ENCODE data around the gene SRSF4. TPM values are rescaled to one million over a fixed set of nuclear protein-coding genes. Genes with fewer than 3 reads are reported as not detected.
"Not testable (repeated sequence)": the region's sequence is repeated elsewhere in the genome, so short reads cannot be mapped to it uniquely, and the experiment has no call there.

Gene SRSF4
- total RNA-seq, 6 experiments from 2014 or later = 25.6 to 42.1 (median 33.0) TPM

DNA sequence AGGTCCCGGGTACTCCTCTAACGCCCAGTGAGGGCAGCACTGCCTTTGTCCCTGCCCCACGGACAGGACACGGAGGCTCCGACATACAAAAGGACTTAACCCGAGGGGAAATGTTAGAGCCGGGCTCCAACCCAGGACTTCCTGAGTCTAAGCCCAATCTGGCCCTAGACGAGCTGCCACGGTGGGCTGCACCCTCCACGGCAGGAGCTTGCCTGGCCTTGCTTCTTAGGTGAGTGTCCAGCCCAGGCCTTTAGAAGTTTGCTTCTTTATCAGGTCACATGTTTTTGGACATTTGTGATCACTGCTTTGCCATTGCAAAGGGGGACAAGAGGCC lies 47.0 kb downstream of the SRSF4 start:
- H3K27me3 ChIP-seq = no peaks in the 10 kb centered on the region
- ATAC-seq (no peak), DNase-seq (no peak)
- H3K36me3 ChIP-seq = no peaks in the 10 kb centered on the region
- no peaks in the 10 kb centered on the region for H3K9me3 ChIP-seq
- peaks cover 0 to 9% (median 4%) of the 10 kb centered on the region in 4 donors for H3K4me1 ChIP-seq
- H3K4me3 ChIP-seq = no peak overlapping the region
- TF ChIP-seq, protein P1, sequence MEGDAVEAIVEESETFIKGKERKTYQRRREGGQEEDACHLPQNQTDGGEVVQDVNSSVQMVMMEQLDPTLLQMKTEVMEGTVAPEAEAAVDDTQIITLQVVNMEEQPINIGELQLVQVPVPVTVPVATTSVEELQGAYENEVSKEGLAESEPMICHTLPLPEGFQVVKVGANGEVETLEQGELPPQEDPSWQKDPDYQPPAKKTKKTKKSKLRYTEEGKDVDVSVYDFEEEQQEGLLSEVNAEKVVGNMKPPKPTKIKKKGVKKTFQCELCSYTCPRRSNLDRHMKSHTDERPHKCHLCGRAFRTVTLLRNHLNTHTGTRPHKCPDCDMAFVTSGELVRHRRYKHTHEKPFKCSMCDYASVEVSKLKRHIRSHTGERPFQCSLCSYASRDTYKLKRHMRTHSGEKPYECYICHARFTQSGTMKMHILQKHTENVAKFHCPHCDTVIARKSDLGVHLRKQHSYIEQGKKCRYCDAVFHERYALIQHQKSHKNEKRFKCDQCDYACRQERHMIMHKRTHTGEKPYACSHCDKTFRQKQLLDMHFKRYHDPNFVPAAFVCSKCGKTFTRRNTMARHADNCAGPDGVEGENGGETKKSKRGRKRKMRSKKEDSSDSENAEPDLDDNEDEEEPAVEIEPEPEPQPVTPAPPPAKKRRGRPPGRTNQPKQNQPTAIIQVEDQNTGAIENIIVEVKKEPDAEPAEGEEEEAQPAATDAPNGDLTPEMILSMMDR (IDR thresholded peaks at IDR 0.05) = no peak
- TF ChIP-seq POLR2A (IDR thresholded peaks at IDR 0.05) = no peak
- intact Hi-C loops (cut with DNase I) = no loop called here
- WGBS (ENCODE audit: insufficient coverage, low coverage, low lambda C conversion rate, missing lambda C conversion rate) = no CpG with 5 or more reads among the region's 10 CpGs
- no peak overlapping the region for H3K27ac ChIP-seq

DNA sequence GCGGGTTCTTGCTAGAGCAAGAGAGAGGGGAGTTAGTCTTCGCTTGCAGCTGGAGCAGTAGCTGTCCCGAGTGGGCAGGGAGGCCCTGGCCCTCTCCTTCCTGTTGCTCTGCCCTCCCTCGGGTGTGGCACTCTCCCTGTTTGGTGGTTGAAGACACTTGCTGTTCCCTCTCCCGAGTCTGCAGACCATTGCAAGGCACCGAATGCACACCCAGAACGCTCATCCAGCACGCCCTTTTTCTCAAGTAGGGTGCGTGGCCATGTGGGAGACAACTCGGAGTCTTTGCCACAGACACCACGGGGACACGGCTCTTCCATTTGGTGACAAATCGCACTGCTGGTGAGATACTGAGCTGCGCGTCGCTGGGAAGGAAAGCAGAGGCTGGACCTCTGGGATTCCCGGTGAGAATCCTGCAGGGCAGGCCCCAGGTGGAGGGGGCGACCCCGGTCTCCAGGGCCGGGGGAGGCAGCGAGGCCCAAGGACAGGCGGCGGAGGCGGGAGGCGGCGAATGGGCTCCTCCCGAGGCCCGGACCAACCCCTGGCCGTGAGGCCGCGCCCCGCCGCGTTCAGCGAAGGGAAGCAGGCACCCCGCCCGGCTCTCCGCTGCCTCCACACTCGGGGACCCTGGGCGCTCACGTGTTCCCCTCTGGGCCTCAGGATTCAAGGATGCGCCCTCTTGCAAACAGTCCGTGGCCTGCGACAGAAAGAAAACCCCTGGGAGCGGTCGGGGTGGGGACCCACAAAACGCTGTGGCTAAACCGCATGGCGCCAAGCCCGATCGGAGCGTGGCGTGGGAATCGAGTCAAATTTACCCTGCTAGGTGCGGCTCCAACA lies 47.6 kb downstream of the SRSF4 start:
- no peak for DNase-seq
- Histone ChIP-seq H3K4me1 (peaks cover 0 to 9% (median 4%) of the 10 kb centered on the region in 4 donors), H3K4me3 (no peak overlapping the region), H3K27me3 (no peaks in the 10 kb centered on the region), H3K9me3 (no peaks in the 10 kb centered on the region), H3K27ac (no peak overlapping the region), H3K36me3 (no peaks in the 10 kb centered on the region)
- ATAC-seq = no peak
- intact Hi-C loops (cut with DNase I) = no loop called here
- 82% methylated on average over 12 of the region's 55 CpGs for WGBS (ENCODE audit: insufficient coverage, low coverage, low lambda C conversion rate, missing lambda C conversion rate)
- TF ChIP-seq POLR2A (IDR thresholded peaks at IDR 0.05) = no peak
- TF ChIP-seq, protein P1 (IDR thresholded peaks at IDR 0.05) = no peak

DNA sequence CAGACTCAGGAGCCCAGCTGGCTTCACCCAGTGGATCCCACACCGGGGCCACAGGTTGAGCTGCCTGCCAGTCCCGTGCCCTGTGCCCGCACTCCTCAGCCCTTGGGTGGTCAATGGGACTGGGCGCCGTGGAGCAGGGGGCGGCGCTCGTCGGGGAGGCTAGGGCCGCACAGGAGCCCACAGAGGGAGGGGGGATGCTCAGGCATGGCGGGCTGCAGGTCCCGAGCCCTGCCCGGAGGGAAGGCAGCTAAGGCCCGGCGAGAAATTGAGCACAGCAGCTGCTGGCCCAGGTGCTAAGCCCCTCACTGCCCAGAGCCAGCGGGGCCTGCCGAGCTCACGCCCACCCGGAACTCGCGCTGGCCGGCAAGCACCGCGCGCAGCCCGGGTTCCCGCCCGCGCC lies 50.6 kb downstream of the SRSF4 start:
- H3K36me3 ChIP-seq; DNase-seq; H3K27me3 ChIP-seq; H3K4me1 ChIP-seq; H3K4me3 ChIP-seq; H3K9me3 ChIP-seq; intact Hi-C loops (cut with DNase I); H3K27ac ChIP-seq; ATAC-seq: not testable (repeated sequence)
- no CpG with 5 or more reads among the region's 29 CpGs for WGBS (ENCODE audit: insufficient coverage, low coverage, low lambda C conversion rate, missing lambda C conversion rate)

DNA sequence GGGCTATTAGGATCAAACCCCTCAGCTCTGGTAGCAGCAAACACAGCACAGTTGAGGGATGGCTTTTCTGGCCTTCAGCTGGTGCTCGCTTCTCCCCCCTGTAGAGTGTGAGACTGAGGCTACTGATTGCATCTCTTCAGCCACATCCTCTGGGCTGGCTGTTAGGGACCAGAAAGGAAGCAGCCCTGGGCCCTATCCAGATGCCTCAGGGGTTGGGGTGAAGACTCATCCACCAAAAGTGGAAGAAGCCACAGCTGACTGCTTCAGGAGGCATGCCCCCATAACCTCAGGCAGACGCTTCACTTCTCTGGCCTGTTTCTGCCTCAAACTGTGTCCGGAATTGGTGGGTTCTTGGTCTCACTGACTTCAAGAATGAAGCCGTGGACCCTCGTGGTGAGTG lies 51.8 kb downstream of the SRSF4 start:
- 17% methylated on average over 1 of the region's 5 CpGs for WGBS (ENCODE audit: insufficient coverage, low coverage, low lambda C conversion rate, missing lambda C conversion rate)

DNA sequence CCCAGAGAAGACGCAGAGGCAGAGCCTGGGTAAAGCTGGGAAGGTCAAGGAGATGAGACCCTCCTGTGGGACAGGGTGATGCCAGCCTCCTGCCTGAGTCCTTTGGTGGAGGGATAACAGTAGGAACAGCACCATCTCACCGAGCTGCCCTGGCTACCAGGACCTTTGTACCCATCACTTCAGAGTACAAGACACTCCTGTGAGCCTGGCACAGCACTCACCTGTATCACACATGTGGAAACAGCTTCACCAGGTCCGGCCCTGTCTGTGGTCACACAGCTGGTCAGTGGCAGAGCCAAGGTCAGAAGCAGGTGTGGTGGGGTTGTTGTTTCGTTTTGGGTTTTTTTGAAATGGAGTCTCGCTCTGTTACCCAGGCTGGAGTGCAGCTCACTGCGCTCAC lies 53.0 kb downstream of the SRSF4 start:
- Histone ChIP-seq H3K36me3 (no peaks in the 10 kb centered on the region), H3K27me3 (no peaks in the 10 kb centered on the region), H3K9me3 (no peaks in the 10 kb centered on the region), H3K4me3 (no peak overlapping the region), H3K4me1 (peaks cover 0 to 6% (median 0%) of the 10 kb centered on the region in 4 donors), H3K27ac (no peak overlapping the region)
- WGBS (ENCODE audit: insufficient coverage, low coverage, low lambda C conversion rate, missing lambda C conversion rate) = 82% methylated on average over 5 of the region's 6 CpGs
- intact Hi-C loops (cut with DNase I) = no loop called here
- no peak for DNase-seq
- peak in 2 of 4 donors; percentile 23 to 28 for ATAC-seq
- TF ChIP-seq, protein P1 (IDR thresholded peaks at IDR 0.05) = no peak
- TF ChIP-seq POLR2A (IDR thresholded peaks at IDR 0.05) = no peak

More for the DNA sequence above, 51.8 kb downstream of the SRSF4 start:
- ATAC-seq (no peak), DNase-seq (no peak)
- Histone ChIP-seq H3K27me3 (no peaks in the 10 kb centered on the region), H3K9me3 (no peaks in the 10 kb centered on the region), H3K4me1 (no peaks in the 10 kb centered on the region), H3K27ac (no peak overlapping the region), H3K4me3 (no peak overlapping the region), H3K36me3 (no peaks in the 10 kb centered on the region)
- TF ChIP-seq, protein P1 (IDR thresholded peaks at IDR 0.05) = no peak
- no peak for TF ChIP-seq POLR2A (IDR thresholded peaks at IDR 0.05)
- intact Hi-C loops (cut with DNase I) = no loop called here

Data from right lobe of liver (tissue), 6 donors.